HG02884 (cell line): ENCODE measurements around the gene IFI27L2.

Experiments used
- ATAC-seq: cut with Tn5 transposase; IDR thresholded peaks from one replicate; pipeline ENCODE4 v1.9.1; 2021; ENCODE audit warnings: mild to moderate bottlenecking, moderate library complexity; ENCODE audit not compliant: unreplicated experiment

Gene IFI27L2

DNA sequence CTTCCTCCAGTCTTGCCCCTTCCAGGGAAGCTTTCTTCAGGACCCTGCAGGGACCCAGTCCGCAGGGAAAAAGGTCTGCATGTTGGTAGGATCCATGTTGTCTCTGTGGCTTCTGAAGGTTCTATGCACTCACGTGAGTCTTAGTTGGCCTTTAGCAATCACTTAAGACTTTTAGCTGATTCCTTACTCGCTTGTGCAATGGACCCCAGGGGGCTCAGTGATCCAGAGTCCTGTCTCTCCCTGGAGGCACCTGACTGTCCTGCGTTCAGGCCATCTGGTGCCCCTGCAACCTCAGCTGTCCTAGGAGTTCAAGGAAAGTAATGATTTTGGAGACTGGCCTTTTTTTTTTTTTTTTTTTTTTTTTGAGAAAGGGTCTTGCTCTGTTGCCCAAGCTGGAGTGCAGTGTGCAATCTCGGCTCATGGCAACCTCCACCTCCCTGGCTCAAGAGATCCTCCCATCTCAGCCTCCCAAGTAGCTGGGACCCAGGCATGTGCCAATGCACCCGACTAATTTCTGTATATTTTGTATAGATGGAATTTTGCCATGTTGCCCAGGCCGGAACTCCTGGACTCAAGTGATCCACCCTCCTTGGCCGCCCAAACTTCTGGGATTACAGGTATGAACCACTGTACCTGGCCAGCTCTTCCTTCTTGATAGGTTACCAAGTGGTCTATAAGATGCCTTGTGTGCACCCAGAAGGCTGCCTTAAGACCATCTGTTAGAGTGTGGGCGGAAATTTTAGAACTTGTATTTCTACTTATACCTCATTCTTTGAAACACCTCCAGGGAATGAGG is 4.6 kb downstream of the IFI27L2 start:
- no peak for ATAC-seq

DNA sequence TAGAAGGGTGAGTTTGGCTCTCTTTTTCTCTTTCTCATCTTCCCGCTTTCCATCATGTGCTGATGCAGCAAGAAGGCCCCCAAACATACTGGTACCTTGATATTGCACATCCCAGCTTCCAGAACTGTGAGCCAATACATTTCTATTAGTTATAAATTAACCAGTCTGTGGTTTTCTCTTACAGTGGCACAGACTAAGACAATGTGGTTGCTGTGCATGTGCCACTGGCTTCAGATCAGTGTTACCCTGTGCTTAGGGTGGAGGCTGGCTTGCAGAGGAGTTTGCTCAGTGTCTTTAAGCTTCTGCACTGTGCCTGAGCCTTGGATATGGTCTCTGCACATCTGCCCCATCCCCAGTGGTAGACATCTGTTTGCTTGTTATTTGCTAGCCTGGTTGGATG is 5.5 kb downstream of the IFI27L2 start:
- no peak for ATAC-seq

DNA sequence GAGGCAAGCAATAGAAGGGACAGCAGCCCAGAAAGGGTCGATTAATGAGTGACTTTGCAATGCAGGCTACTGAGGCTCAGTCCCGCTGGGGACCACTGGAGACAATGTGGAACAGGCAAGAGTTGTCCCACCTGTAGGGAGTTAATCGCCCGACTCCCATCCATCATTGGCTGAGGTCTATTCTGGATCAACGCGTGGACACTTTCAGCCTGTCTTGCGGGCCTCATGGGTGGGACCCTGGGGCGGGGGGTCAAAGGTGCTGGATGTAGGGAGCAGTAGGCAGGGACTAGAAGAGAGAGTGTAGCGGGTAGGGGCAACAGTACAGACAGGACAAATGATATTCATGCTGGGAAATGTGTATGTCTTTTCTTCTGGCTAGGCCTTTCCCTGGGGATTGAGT is 6.1 kb downstream of the IFI27L2 start:
- ATAC-seq, result no peak

DNA sequence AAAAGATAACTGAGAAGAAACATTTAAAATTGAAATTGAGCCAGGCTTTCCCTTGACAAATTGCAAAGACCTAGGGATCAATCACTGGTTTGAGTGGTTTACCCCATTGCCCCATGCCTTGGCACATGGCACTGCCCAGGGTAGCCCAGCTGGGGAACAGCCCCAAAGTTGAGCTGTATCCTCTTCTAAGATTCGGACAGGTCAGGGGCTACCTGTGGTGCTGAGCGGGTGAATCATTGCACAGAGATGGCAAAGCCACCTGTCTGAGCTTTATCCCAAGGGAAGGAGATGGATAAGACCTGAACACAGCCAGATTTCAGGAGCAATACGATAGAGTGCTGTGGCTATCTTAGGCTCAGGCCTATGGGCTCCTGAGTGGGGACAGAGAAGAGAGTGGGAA is 7.0 kb downstream of the IFI27L2 start:
- ATAC-seq, result no peak

DNA sequence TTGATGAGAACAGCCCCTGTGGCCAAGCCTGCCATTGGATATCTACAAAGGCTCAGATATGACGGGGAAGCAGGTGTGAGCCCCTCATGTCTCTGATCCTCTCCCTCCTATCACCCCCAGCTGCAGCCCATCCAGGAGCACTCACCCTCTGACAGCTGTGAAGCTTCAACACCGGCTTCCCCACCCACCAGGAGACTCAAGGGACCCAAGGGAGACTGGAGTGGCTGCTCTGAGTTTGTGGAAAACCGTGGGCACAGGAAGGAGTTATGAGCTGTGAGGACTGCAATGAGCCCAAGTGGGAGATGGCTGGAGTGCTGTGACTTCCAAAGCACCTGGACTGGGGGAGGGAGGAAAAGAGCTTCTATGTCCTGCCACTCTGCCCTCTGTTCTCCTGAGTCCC is 7.9 kb downstream of the IFI27L2 start:
- no peak for ATAC-seq

DNA sequence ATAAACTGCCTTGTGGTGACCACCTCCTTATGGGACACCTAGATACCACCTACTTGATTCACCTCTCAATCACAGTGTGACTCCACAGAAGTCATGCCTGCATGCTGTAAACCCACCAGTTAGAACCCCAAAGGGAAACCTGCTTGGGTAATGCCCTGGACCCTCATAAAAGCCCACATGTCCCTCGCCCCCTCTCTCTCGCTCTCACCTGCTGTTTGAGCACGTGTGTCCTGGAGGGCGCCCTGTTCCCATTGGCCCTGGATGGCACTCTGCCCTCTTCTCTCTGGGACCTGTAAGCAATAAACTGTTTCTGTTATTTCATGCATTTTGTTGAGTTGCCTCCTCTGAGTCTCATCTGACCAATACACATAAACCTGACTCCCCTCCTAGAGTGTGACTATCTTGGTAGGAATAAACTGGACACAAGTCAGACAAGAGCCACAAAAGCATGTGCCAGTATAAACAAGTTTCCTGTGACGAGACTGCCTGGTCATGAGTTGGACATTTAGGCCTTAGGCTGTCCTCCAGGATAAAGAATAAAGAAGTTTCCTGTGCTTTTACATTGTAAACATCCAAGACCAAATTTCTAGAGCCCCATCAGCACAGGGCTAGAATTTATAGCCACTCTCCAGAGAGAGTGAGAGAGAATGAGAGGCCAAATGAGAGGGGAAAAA is 8.6 kb downstream of the IFI27L2 start:
- no peak for ATAC-seq

DNA sequence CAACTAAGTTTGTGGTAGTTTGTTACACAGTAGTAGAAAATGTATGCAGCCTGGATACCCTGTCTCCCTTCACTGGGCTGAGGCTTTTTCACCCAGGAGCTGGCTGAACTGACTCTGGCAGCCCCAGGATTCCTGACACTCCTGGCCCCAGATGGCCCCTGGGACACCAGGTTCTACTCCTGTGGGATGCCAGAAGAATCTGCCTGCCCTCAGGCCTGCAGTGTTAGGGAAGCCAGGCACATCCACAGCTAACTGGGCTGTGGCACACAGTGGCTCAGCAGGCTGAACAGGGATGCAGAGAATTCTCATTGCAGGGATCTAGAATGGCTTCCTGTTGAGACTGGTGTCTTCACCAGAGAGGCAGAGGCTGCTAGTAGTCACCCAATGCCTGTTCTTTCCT is 10.3 kb downstream of the IFI27L2 start:
- no peak for ATAC-seq

DNA sequence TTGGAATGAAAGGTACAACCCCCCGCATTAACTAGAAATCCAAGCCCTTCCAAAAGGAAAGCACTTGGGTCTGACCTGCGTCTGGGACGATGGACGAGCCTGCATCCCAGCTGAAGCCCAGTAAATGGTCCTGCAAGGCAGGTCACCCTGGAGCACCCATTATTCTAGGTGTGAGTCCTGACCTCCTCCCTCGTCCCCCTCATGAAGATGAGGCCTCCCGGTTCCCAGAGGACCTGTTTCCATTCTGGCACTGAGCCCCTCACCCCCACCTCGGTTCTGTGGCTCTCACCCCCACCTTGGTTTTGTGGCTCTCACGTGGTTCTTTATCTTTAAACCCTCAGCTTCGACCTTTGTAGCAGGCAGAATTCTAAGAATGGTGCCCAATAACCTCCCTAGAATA is 11.5 kb downstream of the IFI27L2 start:
- ATAC-seq, result no peak

DNA sequence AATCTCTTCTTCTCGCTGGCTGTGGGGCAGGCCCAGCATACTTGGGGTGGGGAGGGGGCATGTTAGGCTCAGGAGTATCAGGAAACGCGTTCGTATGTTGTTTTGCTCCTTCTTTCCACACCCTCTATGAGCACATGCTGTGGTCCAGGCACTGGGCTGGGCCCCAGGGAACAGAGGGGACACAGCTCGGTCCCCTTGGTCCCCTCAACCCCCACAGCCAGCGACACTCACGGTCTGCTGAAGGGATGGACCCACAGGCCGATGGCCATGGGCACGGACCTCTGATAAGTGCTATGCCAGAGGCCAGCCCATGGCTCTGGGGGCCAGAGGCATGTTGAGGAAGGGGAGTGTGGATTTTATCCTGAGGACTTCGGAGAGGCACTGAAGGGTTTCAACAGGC is 12.7 kb downstream of the IFI27L2 start:
- ATAC-seq, result no peak

DNA sequence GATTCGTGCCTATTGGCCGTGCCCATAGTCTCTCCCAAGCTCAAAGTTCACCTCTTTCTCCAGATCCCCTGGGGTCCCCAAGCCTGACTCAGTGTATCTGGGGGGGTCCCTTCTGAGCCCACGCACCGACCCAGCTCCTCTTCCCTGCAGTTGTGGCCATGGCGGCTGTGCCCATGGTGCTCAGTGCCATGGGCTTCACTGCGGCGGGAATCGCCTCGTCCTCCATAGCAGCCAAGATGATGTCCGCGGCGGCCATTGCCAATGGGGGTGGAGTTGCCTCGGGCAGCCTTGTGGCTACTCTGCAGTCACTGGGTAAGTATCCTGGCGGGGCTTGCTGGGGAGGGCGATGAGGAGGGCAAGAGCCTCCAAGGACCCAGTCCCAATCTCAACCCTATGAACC is 13.8 kb downstream of the IFI27L2 start:
- no peak for ATAC-seq

DNA sequence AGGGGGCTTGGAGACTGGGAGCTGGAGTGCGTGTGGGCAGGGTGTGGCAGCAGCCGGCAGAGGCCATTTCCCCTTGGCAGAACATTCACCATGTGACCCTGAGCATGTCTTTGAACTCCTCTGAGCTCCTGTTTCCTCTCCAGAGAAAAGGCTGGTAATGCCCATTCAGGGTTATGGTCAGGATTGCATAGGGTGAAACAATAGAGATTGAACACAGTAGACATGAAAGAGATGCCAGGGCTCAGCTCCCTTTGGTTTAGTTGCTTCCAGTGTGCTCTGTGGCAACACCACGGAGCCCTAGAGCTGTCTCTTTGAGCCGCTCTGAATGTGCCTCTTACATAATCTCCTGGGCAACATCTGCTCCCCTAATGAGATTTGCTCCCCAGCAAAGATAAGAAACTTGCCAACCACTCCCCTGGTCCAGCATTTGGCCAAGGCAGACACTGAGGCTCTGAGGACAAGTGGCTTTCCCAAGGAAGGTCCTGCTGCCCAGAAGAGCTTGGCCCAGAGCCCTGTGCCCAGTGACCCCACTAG is 14.3 kb downstream of the IFI27L2 start:
- ATAC-seq, result no peak

DNA sequence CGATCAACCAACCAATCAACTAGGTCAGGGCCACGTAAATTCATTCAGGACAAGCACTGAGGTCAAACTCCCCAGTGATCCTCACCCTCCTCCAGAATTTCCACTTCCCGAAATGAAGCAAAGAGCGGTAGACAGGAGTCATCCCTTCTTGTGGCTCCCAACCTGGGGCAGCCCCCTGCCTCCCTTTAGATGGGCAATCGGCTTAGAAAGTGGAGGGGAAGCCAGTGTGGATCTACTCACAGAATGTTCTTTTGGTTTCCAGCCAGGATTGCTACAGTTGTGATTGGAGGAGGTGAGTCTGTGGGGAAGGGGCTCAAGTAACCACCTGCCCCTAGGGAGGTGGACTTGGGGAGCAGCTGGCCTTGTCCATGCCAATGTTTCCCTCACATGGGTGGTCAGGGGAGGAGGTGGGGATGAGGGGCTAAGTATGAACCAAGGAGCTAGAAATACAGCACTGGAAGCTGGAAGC is 14.8 kb downstream of the IFI27L2 start:
- no peak for ATAC-seq

DNA sequence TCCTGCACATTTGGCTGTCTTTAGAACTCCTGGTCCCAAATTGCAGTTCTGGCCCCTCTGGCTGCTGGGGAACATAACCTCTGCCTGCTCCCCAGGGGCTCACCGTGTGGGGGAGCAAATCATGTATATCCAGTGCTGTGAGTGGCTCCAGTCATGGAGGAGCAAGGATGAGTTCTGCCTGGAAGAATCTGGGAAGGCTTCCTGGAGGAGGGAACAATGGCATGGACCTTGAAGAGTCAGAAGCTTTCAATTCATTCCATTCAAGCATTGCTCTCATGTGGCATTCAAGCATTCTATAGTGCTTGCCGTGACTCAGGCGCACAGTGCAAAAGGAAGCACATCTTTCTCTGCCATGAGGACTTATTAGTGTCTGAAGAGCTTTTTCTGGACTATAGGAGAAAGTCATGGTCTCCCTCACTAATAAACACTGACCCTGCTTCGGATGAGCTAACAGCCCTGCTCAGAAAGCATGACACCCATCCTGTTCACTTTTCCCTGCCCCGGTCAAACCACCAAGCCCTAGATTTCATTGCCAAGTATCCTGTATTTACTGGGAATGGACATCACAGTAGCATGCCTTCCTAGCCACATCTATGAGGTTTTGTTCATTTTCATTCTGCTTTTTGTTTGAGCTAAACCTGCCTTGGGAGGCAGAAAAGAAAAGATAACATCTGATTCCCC is 15.4 kb downstream of the IFI27L2 start:
- no peak for ATAC-seq

DNA sequence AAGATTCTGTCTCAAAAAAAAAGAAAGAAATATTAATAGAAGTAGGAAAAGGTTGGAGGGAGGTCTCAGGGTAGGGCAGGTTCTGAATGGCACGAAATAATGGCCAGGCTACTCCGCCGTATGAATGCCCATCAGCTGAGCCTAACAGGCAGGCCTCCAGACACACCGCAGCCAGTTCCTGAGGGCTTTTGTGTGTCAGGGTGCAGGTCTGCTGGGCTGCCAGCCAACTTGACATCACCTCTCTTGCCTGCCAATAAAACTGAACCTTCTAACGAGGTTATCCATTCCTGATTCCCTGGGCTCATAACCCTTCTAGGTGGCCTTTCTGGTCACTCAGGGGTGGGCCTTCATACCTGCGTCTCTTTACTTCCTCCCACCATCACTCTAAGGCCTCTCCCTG is 15.9 kb downstream of the IFI27L2 start:
- ATAC-seq, result no peak

DNA sequence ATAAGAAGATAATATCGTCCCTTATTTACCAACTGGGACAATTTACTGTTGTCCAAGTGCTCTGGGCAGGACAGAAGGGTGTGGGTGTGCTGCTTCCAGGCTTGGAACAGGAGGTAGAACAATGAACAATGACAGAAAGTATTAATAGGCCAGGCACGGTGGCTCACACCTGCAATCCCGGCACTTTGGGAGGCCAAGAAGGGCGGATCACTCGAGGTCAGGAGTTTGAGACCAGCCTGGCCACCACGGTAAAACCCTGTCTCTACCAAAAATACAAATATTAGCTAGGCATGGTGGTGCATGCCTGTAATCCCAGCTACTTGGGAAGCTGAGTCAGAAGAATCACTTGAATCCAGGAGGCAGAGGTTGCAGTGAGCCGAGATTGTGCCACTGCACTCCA is 16.3 kb downstream of the IFI27L2 start:
- ATAC-seq, result no peak

DNA sequence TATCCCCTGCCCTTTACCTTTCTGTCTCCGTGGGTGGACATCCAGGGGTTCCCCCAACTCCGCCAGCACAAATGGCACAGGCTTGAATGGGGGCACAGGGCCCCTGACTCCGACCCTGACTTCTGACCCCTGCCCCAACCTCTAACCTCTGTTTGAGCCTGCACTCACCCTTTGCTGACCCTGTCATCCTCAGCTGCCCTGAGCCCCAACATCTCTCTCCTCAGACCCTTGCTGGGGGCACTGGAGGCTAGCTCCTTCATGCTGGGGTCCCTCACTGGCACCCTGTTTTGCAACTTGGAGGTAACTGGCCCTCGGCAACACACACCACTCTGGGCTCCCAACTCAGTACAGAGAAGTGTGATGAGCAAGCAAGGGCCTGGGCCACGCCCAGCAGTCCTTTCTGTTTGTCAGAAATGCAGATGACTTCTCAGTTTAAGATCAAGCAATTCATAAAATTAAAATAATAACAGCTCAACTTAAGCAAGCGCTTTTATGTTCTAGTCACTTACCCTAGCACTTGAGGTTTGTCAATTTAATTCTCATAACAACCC is 16.8 kb downstream of the IFI27L2 start:
- ATAC-seq, result no peak

DNA sequence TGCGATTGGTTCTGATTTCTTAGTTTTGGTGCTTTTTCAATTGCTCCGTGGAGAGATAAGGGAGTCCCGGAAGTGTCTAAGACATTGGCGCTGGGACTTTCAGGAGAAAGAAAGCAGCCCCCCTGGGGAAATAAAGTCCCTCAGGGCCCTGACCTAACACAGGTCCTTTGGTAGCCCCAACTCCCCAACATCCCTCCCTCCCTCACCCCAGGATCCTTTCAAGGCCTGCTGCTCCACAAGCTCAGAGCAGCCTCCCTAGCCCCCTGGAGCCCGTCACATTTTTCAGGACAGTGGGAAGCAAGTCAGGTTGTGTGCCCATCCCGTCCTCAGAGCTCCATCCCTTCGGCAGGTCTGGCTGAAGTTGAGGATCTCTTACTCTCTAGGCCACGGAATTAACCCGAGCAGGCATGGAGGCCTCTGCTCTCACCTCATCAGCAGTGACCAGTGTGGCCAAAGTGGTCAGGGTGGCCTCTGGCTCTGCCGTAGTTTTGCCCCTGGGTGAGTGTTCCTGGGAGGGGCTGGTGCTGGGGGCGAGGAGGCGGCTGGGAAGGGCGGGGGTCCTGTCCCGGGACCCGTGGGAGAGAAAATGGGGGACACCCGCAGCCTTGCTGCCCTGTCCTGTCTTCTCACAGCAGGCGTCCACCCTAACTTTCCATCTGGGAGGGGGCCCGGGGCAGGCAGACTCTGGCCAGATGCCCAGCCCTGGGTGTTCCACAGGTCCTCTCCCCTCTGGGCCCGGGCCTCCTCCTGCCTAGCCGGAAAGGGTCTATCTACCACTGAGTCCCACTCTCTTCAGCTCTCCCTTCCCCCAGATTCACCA is 17.9 kb downstream of the IFI27L2 start:
- no peak for ATAC-seq

DNA sequence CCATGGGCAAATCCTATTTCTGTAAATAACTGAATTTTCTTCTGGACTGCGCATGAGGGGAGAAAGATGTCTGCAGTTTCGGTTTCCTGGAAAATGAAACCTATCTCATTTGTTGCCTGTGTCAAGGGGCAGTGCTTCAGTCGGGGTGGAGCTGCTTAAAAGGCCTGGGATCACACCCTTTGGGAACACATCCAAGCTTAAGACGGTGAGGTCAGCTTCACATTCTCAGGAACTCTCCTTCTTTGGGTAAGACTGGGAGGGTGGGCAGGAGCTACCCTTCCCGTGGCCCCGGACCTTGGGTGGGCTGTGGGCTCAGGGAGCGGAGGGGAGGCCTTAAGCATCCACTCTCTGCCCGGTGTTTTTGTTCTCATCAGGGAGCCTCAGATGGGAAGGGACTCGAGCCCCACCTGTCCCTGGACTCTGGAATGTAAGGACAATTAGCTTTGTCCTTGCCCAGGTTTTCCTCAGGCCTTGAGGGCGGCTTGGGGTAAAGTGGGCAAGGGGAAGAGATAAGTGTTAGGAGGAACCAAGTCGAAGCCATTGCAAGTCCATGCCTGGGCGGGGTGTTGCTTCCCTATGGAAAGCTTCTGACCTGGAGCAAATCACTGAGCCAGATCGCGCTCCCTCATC is 18.7 kb downstream of the IFI27L2 start, which contains the start of gene IFI27:
Gene IFI27, plus strand, starts transcription at position 185 of the 630 bp plus-strand sequence.
- no peak for ATAC-seq

DNA sequence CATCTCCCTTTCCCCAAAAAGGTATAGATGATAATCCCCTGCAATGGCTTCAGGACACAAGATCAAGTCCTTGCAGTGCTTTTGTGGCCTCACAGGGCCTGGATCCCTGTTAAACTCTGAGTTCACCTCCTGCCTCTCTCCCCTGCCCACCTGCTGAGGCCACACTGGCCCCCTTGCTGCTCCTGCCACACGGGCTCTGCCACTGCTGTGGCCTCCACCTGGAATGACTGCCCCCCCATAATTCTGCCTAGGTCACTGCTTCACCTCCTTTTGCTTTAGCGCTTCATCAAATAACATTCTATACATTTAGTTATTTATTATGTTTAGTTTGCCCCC is 19.5 kb downstream of the IFI27L2 start:
- no peak for ATAC-seq

DNA sequence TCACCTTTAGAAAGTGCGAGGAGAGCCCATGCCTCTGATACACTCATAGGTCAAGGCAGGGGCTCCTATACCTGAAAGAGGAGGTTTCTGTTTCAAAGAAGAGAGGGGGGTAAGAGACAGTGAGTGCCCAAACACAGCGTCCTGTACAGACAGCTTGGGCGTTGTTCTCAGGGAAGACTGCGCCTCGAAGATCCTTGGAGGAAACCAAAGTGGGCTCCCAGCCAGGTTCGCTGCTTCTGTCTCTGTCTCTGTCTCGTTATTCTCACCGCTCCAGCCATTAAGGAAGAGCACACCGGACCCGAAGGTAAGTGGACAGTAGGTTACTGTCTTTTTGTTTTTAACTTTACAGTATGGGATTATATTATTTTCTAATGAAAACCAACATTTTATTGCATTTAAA is 24.7 kb downstream of the IFI27L2 start:
- no peak for ATAC-seq
